Keratinocyte (primary cell): ENCODE results near the gene TTC28. TPM values are rescaled to one million over a fixed set of nuclear protein-coding genes. Genes with fewer than 3 reads are reported as not detected.

ENCODE experiments used
- DNase-seq: peaks from one replicate; pipeline ENCODE4 v3.0.0-alpha.2; 2011; ENCODE audit warnings: low read depth, missing footprints, low spot score
- FAIRE-seq: peaks from 2 replicates; lab custom pipeline; 2011; peaks lifted over from hg19 to GRCh38; lab: Jason Lieb, UNC
- H2AFZ ChIP-seq: 2 replicates; pipeline ENCODE4 v1.6.0; 2012; ENCODE audit warnings: low read length, control low read depth, inconsistent platforms; ENCODE audit not compliant: control insufficient read depth
- H3K27ac ChIP-seq: 2 replicates; pipeline ENCODE4 v1.5.1; 2011; ENCODE audit warnings: low read length; ENCODE audit not compliant: control insufficient read depth, insufficient read depth
- H3K27me3 ChIP-seq: 3 replicates; pipeline ENCODE4 v1.6.0; 2011; ENCODE audit warnings: low read length; ENCODE audit not compliant: control insufficient read depth, insufficient read depth; ENCODE audit errors: extremely low read depth
- H3K36me3 ChIP-seq, 2 experiments: 2 replicates in 1 of 2; 3 replicates in 1 of 2; pipeline ENCODE4 v1.5.1; 2011; ENCODE audit warnings: low read length in 2 of 2, mild to moderate bottlenecking in 1 of 2; ENCODE audit not compliant: control insufficient read depth in 2 of 2, insufficient read depth in 2 of 2; ENCODE audit errors: extremely low read depth in 1 of 2
- H3K4me1 ChIP-seq: 3 replicates; pipeline ENCODE4 v1.5.1; 2011; ENCODE audit warnings: low read length; ENCODE audit not compliant: control insufficient read depth, insufficient read depth; ENCODE audit errors: extremely low read depth
- H3K4me2 ChIP-seq: 3 replicates; pipeline ENCODE4 v1.6.0; 2011; ENCODE audit warnings: low read depth, low read length; ENCODE audit not compliant: control insufficient read depth, insufficient read depth; ENCODE audit errors: extremely low read depth
- H3K4me3 ChIP-seq, 3 experiments: fragments of 200-600 bp in 1 of 3; sonication (generic) in 1 of 3; 2 replicates in 2 of 3; 3 replicates in 1 of 3; pipeline ENCODE4 v1.5.1; 2011 to 2016; ENCODE audit warnings: low read length in 3 of 3, mild to moderate bottlenecking in 3 of 3, control low read depth in 2 of 3, inconsistent platforms in 1 of 3, low read depth in 1 of 3, mixed read lengths in 1 of 3, mixed run types in 1 of 3, moderate library complexity in 1 of 3; ENCODE audit not compliant: control insufficient read depth in 2 of 3, insufficient read depth in 2 of 3; ENCODE audit errors: extremely low read depth in 1 of 3
- H3K79me2 ChIP-seq: 2 replicates; pipeline ENCODE4 v1.6.0; 2012; ENCODE audit warnings: low read length; ENCODE audit not compliant: control insufficient read depth, insufficient read depth
- H3K9ac ChIP-seq: 3 replicates; pipeline ENCODE4 v1.6.0; 2011; ENCODE audit warnings: low read length; ENCODE audit not compliant: control insufficient read depth, insufficient read depth; ENCODE audit errors: extremely low read depth
- H3K9me1 ChIP-seq: 3 replicates; pipeline ENCODE4 v1.6.0; 2011; ENCODE audit warnings: low read length; ENCODE audit not compliant: control insufficient read depth, insufficient read depth; ENCODE audit errors: extremely low read depth
- H3K9me3 ChIP-seq: 2 replicates; pipeline ENCODE4 v1.5.1; 2012; ENCODE audit warnings: low read depth, low read length; ENCODE audit not compliant: control insufficient read depth
- H4K20me1 ChIP-seq: 3 replicates; pipeline ENCODE4 v1.6.0; 2011; ENCODE audit warnings: low read length; ENCODE audit not compliant: control insufficient read depth, insufficient read depth; ENCODE audit errors: extremely low read depth
- EZH2 ChIP-seq: IDR thresholded peaks from one replicate; pipeline ENCODE4 v1.6.1; 2012; ENCODE audit warnings: inconsistent platforms, mild to moderate bottlenecking, low read length, moderate library complexity
- dilution Hi-C: fragments of 300-500 bp; cut with MboI; formaldehyde crosslinking; loops from one replicate; pipeline ENCODE4 v1.7.0; 2020; ENCODE audit warnings: low sequenced_read_pairs; ENCODE audit not compliant: extremely low pct_ligation_motif_present
- polyA plus RNA-seq, 5 experiments: library from polyadenylated mRNA; depleted of rRNA in 3 of 5; stranded (reverse) in 3 of 5; stranded (forward) in 1 of 5; unstranded in 1 of 5; fragments of >200 nt; gene quantifications; 1 replicate in 1 of 5; 2 replicates in 3 of 5; 3 replicates in 1 of 5; pipeline versions ENCODE4 v1.2.1 to v1.2.3, GENCODE V29; 2011 to 2012; ENCODE audit warnings: missing spikeins in 2 of 5, low read depth in 1 of 5, low replicate concordance in 1 of 5
- TF ChIP-seq, protein P1 (sequence below), 3 experiments: IDR thresholded peaks in 1 of 3; conservative IDR thresholded peaks in 1 of 3; optimal IDR thresholded peaks in 1 of 3; 2 replicates in 2 of 3; 3 replicates in 1 of 3; pipeline versions ENCODE3 to v1.5.1; 2011; ENCODE audit warnings: low read length in 3 of 3, mild to moderate bottlenecking in 3 of 3, moderate library complexity in 2 of 3, control low read depth in 1 of 3, inconsistent platforms in 1 of 3; ENCODE audit not compliant: insufficient read depth in 2 of 3; ENCODE audit errors: extremely low read depth in 1 of 3

Gene TTC28
- polyA plus RNA-seq, 1 donor (not counting 4 experiments of a cell fraction or from before 2014, with no cell fraction given): 0.66 TPM

DNA sequence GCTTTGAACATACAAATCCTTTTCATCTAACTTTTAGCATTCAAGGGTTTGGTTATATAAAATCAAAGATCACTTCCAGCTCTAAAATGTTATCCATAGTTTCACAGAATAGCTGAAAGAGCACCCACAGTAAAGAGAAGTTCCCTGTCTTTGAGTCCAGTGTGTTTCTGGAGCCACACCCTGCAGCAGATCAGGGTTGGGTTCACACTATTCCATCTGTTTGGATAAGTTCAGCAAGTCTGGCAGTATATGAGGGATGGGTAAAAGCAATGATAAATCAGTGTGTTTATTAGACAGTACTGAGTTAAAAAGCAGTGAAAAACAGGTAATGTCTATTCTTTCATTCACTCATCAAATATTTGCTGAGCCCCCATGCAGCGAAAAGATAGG lies 624.8 kb downstream of the TTC28 start:
- Histone ChIP-seq H3K9me3 (no peaks in the 10 kb centered on the region), H3K4me3 (no peak overlapping the region), H3K79me2 (no peaks in the 10 kb centered on the region), H4K20me1 (no peaks in the 10 kb centered on the region), H3K36me3 (no peaks in the 10 kb centered on the region), H3K9ac (no peak overlapping the region), H3K9me1 (no peaks in the 10 kb centered on the region), H3K4me1 (no peaks in the 10 kb centered on the region), H3K4me2 (no peak overlapping the region), H2AFZ (no peak overlapping the region), H3K27ac (no peak overlapping the region), H3K27me3 (no peaks in the 10 kb centered on the region)
- dilution Hi-C loops: no loop called here
- DNase-seq (no peak), FAIRE-seq (no peak)
- no peak for TF ChIP-seq EZH2
- TF ChIP-seq, protein P1, sequence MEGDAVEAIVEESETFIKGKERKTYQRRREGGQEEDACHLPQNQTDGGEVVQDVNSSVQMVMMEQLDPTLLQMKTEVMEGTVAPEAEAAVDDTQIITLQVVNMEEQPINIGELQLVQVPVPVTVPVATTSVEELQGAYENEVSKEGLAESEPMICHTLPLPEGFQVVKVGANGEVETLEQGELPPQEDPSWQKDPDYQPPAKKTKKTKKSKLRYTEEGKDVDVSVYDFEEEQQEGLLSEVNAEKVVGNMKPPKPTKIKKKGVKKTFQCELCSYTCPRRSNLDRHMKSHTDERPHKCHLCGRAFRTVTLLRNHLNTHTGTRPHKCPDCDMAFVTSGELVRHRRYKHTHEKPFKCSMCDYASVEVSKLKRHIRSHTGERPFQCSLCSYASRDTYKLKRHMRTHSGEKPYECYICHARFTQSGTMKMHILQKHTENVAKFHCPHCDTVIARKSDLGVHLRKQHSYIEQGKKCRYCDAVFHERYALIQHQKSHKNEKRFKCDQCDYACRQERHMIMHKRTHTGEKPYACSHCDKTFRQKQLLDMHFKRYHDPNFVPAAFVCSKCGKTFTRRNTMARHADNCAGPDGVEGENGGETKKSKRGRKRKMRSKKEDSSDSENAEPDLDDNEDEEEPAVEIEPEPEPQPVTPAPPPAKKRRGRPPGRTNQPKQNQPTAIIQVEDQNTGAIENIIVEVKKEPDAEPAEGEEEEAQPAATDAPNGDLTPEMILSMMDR (optimal IDR thresholded peaks at IDR 0.05 in 1 of 3, IDR thresholded peaks at IDR 0.05 in 1 of 3, conservative IDR thresholded peaks at IDR 0.05 in 1 of 3; ENCODE audit: extremely low read depth in 1 of 3, insufficient read depth in 2 of 3, low read length in 3 of 3): no peak

- no peak overlapping the region for H2AFZ ChIP-seq
- H3K4me2 ChIP-seq: no peak overlapping the region
- dilution Hi-C loops: no loop called here
- H3K27ac ChIP-seq: no peak overlapping the region
- no peaks in the 10 kb centered on the region for H3K4me1 ChIP-seq
- H3K9me3 ChIP-seq: no peaks in the 10 kb centered on the region
- DNase-seq (no peak), FAIRE-seq (no peak)
- H3K4me3 ChIP-seq: no peak overlapping the region
- no peaks in the 10 kb centered on the region for H3K36me3 ChIP-seq
- no peak overlapping the region for H3K9ac ChIP-seq
- H3K27me3 ChIP-seq: no peaks in the 10 kb centered on the region
- H3K79me2 ChIP-seq: no peaks in the 10 kb centered on the region
- no peaks in the 10 kb centered on the region for H3K9me1 ChIP-seq
- no peak for TF ChIP-seq EZH2
- TF ChIP-seq, protein P1 (optimal IDR thresholded peaks at IDR 0.05 in 1 of 3, IDR thresholded peaks at IDR 0.05 in 1 of 3, conservative IDR thresholded peaks at IDR 0.05 in 1 of 3; ENCODE audit: extremely low read depth in 1 of 3, insufficient read depth in 2 of 3, low read length in 3 of 3): no peak
- H4K20me1 ChIP-seq: no peaks in the 10 kb centered on the region
Observed at GRCh38 chr22:28053896-28054818, 625.5 kb downstream of the TTC28 start.
